GM20431 (cell line): ENCODE results near the gene CERS2.

ENCODE experiments used
- in situ Hi-C: fragments of 300-500 bp; cut with MseI, MboI; formaldehyde crosslinking; loops from one replicate; pipeline ENCODE4 v1.15.0; 2020; ENCODE audit warnings: low sequenced_read_pairs; ENCODE audit not compliant: unreplicated experiment

The CERS2 gene

GRCh38 chr1:150999051-150999674, 24.5 kb upstream of the CERS2 start:
- in situ Hi-C loops, result no loop called here

GRCh38 chr1:150997949-150998348, 23.3 kb upstream of the CERS2 start:
- in situ Hi-C loops, result no loop called here

- in situ Hi-C loops, result no loop called here
Measured at GRCh38 chr1:150997126-150997872, 22.7 kb upstream of the CERS2 start.

GRCh38 chr1:150995896-150996295, 21.3 kb upstream of the CERS2 start:
- in situ Hi-C loops, result no loop called here

- in situ Hi-C loops, result no loop called here
Measured at GRCh38 chr1:150995460-150995859, 20.8 kb upstream of the CERS2 start.

GRCh38 chr1:150994248-150994647, 19.6 kb upstream of the CERS2 start:
- in situ Hi-C loops, result no loop called here

GRCh38 chr1:150992626-150993025, 18.0 kb upstream of the CERS2 start:
- in situ Hi-C loops, result no loop called here

GRCh38 chr1:150987924-150988323, 13.3 kb upstream of the CERS2 start:
- in situ Hi-C loops, result no loop called here

- in situ Hi-C loops, result no loop called here
Measured at GRCh38 chr1:150985179-150985825, 10.7 kb upstream of the CERS2 start.

- in situ Hi-C loops, result no loop called here
Measured at GRCh38 chr1:150981805-150982712, 7.4 kb upstream of the CERS2 start, which contains the start of gene ANXA9. TSS of gene ANXA9 (plus strand) at chr1:150982292. CDS start at chr1:150983106, 814 bp downstream.

- in situ Hi-C loops, result no loop called here
Measured at GRCh38 chr1:150981177-150981804, 6.7 kb upstream of the CERS2 start.

- in situ Hi-C loops, result no loop called here
Measured at GRCh38 chr1:150979092-150980056, 4.7 kb upstream of the CERS2 start.

GRCh38 chr1:150976879-150977694, 2.5 kb upstream of the CERS2 start:
- in situ Hi-C loops, result no loop called here

- in situ Hi-C loops, result no loop called here
Measured at GRCh38 chr1:150976401-150976821, 1.8 kb upstream of the CERS2 start.

- in situ Hi-C loops, result no loop called here
Measured at GRCh38 chr1:150973836-150974579, 627 bp downstream of the CERS2 start.

- in situ Hi-C loops, result no loop called here
Measured at GRCh38 chr1:150973258-150973835, 1.3 kb downstream of the CERS2 start.

- in situ Hi-C loops, result no loop called here
Measured at GRCh38 chr1:150972417-150972940, 2.2 kb downstream of the CERS2 start.
